ENCODE data around the gene OST4.

GRCh38 chr2:27081984-27082772 is 10.7 kb upstream of the OST4 start:
- TF ChIP-seq CTCF (IDR thresholded peaks at IDR 0.05) (no peak), POLR2A (IDR thresholded peaks at IDR 0.05) (no peak)

Measured in adrenal gland (tissue), 5 donors.